D721Med (cell line): ENCODE data around the gene RPS24.
A peak's percentile ranks its signal among the peaks of the same experiment; 100 is the strongest.

ENCODE experiments used
- DNase-seq: peaks from one replicate; pipeline ENCODE4 v3.0.0; 2011; ENCODE audit warnings: low spot score; ENCODE audit not compliant: insufficient read length
- FAIRE-seq: peaks from 2 replicates; lab custom pipeline; 2011; peaks lifted over from hg19 to GRCh38; lab: Jason Lieb, UNC
- TF ChIP-seq, protein P1 (sequence below): IDR thresholded peaks from 2 replicates; pipeline ENCODE4 v1.5.1; 2012; ENCODE audit warnings: mild to moderate bottlenecking, control low read depth; ENCODE audit not compliant: insufficient read depth; ENCODE audit errors: missing control alignments

Gene RPS24

DNA sequence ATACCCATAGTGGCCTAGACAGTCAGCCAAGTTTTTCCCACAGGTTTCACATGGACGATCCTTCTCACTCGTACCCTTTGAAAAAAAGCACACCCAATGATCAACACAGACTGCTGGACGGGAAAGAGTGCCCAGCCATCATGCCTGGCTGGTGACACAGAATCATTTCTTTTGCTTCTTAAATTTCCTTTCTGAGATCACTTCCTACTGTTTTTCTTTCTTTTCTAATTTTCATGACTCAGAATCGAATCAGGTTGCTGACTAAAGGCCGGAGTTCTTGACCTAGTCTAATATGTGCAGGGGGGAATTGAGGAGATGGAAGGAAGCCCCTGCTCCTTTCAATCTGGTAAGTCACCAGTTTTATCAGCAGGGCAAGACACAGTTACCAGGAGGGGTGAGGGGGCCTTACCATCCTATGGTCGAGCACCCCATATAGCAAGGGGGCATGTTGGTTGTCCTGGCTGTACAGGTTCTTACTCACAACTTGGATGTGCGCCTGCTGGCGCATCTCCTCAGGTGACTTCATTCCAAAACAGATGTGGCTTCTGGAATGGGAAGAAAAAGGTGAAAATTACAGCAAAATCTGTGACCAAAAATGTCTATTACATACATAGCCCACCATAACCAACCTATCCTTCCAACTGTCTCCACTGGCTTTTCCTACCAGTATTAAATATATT, 7.8 kb upstream of the RPS24 start:
- FAIRE-seq (no peak), DNase-seq (no peak)
- TF ChIP-seq, protein P1, sequence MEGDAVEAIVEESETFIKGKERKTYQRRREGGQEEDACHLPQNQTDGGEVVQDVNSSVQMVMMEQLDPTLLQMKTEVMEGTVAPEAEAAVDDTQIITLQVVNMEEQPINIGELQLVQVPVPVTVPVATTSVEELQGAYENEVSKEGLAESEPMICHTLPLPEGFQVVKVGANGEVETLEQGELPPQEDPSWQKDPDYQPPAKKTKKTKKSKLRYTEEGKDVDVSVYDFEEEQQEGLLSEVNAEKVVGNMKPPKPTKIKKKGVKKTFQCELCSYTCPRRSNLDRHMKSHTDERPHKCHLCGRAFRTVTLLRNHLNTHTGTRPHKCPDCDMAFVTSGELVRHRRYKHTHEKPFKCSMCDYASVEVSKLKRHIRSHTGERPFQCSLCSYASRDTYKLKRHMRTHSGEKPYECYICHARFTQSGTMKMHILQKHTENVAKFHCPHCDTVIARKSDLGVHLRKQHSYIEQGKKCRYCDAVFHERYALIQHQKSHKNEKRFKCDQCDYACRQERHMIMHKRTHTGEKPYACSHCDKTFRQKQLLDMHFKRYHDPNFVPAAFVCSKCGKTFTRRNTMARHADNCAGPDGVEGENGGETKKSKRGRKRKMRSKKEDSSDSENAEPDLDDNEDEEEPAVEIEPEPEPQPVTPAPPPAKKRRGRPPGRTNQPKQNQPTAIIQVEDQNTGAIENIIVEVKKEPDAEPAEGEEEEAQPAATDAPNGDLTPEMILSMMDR = no peak

DNA sequence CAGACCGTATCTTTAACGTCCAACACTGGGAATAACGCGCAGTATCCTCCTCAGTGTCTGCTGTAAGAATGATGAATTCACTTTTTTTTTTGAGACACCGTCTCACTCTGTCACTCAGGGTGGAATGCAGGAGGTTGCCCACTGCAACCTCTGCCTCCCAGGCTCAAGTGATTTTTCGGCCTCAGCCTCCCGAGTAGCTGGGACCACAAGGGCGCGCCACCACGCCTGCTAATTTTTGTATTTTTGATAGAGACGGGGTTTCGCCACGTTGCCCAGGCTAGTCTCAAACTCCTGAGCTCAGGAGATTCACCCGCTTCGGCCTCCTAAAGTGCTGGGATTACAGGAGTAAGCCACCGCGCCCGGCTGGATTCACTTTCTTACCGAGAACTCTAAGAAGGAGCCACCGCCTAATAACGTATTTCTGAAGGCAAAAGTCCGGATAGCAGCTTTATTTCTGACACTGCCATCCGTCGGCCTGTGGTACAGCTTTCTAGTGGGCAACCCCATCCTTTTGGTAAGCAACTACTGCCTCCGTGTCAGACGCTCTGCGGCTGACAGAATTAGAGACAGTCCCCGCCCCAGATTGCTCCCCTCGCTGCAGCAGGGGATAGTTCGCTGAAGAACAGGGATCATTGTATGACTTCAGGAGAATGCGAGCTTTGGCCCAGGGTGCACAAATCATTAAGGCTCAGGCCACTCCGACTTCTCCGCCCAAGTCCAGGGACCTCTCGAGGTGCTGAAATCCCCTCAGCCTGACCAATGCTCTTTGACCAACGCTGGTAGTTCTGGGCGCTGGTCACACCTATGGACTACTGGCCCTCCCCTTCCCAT, 5.0 kb upstream of the RPS24 start:
- no peak for DNase-seq
- FAIRE-seq = no peak
- TF ChIP-seq, protein P1 = peak; percentile 3

DNA sequence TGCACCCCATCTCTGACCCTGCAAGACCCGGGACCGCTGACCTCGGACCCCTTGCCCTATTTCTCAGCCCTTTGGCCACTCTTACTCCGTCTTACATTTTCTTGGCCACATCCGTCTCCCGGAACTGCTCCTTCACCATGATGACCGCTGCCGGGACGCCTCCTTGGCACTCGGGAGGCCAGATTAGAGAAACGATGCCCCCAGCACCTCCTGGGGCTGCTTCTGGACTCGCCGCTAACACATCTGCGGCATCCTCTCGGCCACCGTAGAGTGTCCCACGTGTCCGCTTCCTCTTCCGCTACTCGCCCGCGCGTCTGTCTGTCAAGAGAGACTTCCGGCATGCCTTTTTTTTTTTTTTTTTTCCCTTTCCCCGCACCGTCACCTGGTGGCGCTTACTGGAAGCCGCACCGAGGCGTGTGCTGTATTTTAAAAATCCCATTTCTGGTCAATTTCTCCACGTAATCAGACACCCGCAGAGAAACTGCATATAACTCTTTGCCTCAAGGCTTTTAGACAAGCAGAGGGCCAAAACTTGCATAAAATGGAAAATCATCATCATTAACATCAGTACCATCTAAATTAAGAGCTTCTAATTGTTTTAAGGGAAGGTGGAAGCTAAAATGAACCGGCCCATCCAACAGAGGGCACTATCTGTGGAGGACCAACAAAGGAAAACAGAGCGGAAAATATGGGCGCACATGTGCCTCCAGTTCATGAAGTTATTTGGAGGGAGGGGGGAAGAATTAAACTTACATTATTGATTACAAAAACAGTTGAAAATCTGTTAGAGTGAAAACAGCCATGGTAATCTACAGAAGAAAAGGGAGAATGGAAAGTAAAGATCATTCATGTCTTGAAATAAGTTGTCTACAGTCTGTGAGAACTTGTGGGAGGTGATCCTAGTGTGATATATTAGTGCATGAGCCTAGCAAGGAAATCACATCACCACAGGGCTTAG, 4.1 kb upstream of the RPS24 start, which contains the start of gene POLR3A:
Gene POLR3A (minus strand): TSS at position 247 of the 958 bp plus-strand sequence. CDS start 108 bp downstream, at position 139.
- TF ChIP-seq, protein P1 = peak; percentile 70
- FAIRE-seq (no peak), DNase-seq (peak; percentile 77)

DNA sequence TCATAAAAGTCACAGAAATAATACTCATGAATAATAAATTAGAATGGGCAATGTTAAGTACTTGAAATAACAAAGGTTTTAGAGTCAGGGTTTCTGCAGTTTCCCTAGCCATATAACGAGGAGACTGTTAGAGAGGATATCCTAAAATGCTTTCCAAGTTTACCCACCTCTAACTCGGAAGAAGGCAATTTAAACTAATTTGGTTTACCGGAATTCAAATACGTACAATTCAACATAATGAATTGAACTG, 351 bp upstream of the RPS24 start:
- no peak for FAIRE-seq
- TF ChIP-seq, protein P1 = no peak
- no peak for DNase-seq

DNA sequence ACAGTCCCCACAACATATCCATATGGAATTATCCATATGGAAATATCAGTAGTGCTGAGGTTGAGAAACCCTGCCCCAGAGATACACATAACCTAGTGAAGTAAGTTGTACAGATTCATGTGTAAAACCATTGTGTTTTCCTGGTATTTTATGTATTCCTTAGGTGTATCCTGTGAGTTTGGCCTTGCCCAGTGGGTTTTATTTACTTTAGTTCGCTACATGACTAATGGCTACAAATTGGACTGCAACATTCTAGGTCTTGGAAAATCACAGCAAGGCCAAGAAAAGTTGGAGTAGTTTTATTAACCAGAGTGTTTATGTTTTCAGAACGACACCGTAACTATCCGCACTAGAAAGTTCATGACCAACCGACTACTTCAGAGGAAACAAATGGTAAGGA, 1.4 kb downstream of the RPS24 start:
- no peak for FAIRE-seq
- no peak for DNase-seq
- TF ChIP-seq, protein P1 = no peak

DNA sequence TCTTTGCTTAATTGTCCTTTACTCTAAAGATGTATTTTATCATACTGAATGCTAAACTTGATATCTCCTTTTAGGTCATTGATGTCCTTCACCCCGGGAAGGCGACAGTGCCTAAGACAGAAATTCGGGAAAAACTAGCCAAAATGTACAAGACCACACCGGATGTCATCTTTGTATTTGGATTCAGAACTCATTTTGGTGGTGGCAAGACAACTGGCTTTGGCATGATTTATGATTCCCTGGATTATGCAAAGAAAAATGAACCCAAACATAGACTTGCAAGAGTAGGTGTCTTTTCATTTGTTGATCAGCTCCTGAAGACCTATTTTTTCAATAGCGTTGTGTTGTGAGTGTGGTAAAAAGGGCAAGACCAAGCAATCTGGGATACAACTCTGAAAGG, 1.8 kb downstream of the RPS24 start:
- no peak for DNase-seq
- no peak for FAIRE-seq
- TF ChIP-seq, protein P1 = no peak
